ENCODE results near the gene TRIP6.

DNA sequence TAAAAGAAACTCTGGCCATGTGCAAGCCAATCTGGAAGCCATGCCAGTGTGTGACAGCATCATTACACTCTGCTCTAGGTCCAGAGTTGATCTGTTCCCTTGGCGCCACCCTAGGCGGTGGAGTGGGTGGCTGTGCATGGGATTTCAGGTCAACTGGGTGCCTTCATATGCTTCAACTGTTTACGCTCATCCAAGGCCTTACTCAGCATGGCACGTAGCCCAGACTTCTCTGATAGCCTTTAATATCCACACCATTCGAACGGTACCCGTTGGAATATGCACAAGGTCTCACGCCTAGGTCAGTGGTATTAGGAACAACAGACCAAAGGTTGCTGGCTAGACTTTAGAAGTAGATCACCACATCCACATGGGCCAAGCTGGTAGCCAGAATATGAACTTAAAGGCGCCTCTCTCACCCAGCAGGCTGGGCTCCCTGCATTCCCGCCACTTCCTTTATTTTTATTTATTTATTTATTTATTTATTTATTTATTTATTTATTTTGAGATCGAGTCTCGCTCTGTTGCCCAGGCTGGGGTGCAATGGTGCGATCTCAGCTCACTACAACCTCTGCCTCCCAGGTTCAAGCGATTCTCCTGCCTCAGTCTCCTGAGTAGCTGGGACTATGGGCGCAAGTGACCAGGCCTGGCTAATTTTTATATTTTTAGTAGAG, 47.2 kb downstream of the TRIP6 start:
- no peak for TF ChIP-seq CTCF (IDR thresholded peaks at IDR 0.05)
- no peak for TF ChIP-seq EP300 (IDR thresholded peaks at IDR 0.05)
